HepG2 (cell line): Measurements from ENCODE around the gene FMNL2. TPM values are rescaled to one million over a fixed set of nuclear protein-coding genes. Genes with fewer than 3 reads are reported as not detected.

Experiments used
- POGZ ChIP-seq: sonication (generic); formaldehyde crosslinking; IDR thresholded peaks from 2 replicates; pipeline ENCODE4 v1.4.0; 2020; ENCODE audit warnings: mild to moderate bottlenecking, missing genetic modification reagents
- SIN3B ChIP-seq: fragments of 150-350 bp; IDR thresholded peaks from 2 replicates; pipeline ENCODE4 v1.6.1; 2014; ENCODE audit warnings: low read length
- ZBTB3 ChIP-seq: sonication (generic); formaldehyde crosslinking; IDR thresholded peaks from 2 replicates; pipeline ENCODE4 v1.4.0; 2020; ENCODE audit warnings: low read depth, mild to moderate bottlenecking, moderate library complexity, missing genetic modification reagents, borderline replicate concordance
- ZBTB40 ChIP-seq, 2 experiments: fragments of 450-650 bp in 1 of 2; sonication (generic) in 1 of 2; formaldehyde crosslinking in 1 of 2; IDR thresholded peaks; 2 replicates each; pipeline versions ENCODE4 v1.6.1 to v1.8.0; 2016 to 2022; ENCODE audit warnings: antibody characterized with exemption in 1 of 2, mild to moderate bottlenecking in 1 of 2, missing genetic modification reagents in 1 of 2
- ZNF644 ChIP-seq: IDR thresholded peaks from 2 replicates; pipeline ENCODE4 v1.6.1; 2016; ENCODE audit warnings: low read depth
- ZNF724P ChIP-seq: sonication (generic); formaldehyde crosslinking; IDR thresholded peaks from 2 replicates; pipeline ENCODE4 v1.8.0; 2022; ENCODE audit warnings: missing genetic modification reagents, borderline replicate concordance
- polyA plus RNA-seq, 8 experiments: library from polyadenylated mRNA; depleted of rRNA in 3 of 8; stranded (reverse) in 7 of 8; unstranded in 1 of 8; fragments of >200 nt; fragmentation: Illumina TruSeq in 4 of 8; extraction: Trizol in 4 of 8; gene quantifications; 2 replicates each; pipeline versions ENCODE4 v1.2.1 to v1.2.3, GENCODE V29; 2011 to 2016; ENCODE audit warnings: low read depth in 4 of 8, missing spikeins in 1 of 8, mixed read lengths in 1 of 8; ENCODE audit not compliant: insufficient read depth in 1 of 8
- total RNA-seq, 5 experiments: library from RNA; depleted of rRNA; stranded (reverse); fragments of >200 nt; fragmentation: Illumina TruSeq; extraction: Trizol; gene quantifications; 2 replicates each; pipeline ENCODE4 v1.2.3, GENCODE V29; 2016; ENCODE audit warnings: low read depth in 1 of 5

The FMNL2 gene
- total and polyA plus RNA-seq, 2 of the 13 experiments (the other 11 are each of a cell fraction or from before 2014, with no cell fraction given) = 66.5 to 67.7 TPM

GRCh38 chr2:152456262-152456661 is 121.3 kb downstream of the FMNL2 start (continued):
- TF ChIP-seq ZBTB40 (IDR thresholded peaks at IDR 0.05) = no peak
- TF ChIP-seq ZBTB40 (CRISPR knock-in tag; IDR thresholded peaks at IDR 0.05) = no peak
- TF ChIP-seq POGZ = 0 out of 2 replicates have a peak, but pooled peaks have one; percentile 46
- TF ChIP-seq ZNF724P (CRISPR knock-in tag) = no peak
- TF ChIP-seq SIN3B = no peak
- TF ChIP-seq ZBTB3 (CRISPR knock-in tag) = no peak
- peak; percentile 62; the same call in 1 of the 2 replicates for TF ChIP-seq ZNF644 (CRISPR knock-in tag)
